Lower leg skin (tissue), 3 donors: ENCODE results near the gene PILRA.
"Not testable (repeated sequence)": the region's sequence is repeated elsewhere in the genome, so short reads cannot be mapped to it uniquely, and the experiment has no call there.

ENCODE experiments used
- CTCF ChIP-seq, 3 donors: fragments of 450-650 bp; IDR thresholded peaks; one replicate each; pipeline ENCODE4 v1.5.1; 2016; ENCODE audit warnings: antibody characterized with exemption in 3 of 3, mild to moderate bottlenecking in 3 of 3, moderate library complexity in 2 of 3
- POLR2A ChIP-seq, 2 donors: fragments of 450-650 bp; IDR thresholded peaks; one replicate each; pipeline ENCODE4 v1.6.1; 2016 to 2017; ENCODE audit warnings: antibody characterized with exemption in 2 of 2, mild to moderate bottlenecking in 1 of 2, moderate library complexity in 1 of 2

DNA sequence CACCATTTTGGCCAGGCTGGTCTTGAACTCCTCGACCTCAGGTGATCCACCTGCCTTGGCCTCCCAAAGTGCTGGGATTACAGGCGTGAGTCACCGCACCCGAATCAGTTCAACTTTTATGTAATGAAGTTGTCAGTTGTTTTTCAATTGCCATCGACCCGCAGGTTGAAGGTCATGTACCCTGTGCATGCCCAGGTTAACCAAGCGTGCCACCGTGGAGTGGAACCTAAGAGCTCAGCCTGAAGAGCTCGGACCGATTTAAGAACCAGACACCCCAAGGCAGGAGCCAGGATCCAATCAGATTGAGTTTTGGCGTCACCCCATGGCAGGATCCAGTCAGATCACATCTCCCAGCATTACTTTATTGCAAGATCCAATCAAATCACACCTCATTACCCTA lies 46.4 kb upstream of the PILRA start:
- not testable (repeated sequence) for TF ChIP-seq CTCF, POLR2A (IDR thresholded peaks at IDR 0.05)
